Hepatocyte (in vitro differentiated cells): Measurements from ENCODE around the gene TMEM196. TPM values are rescaled to one million over a fixed set of nuclear protein-coding genes. Genes with fewer than 3 reads are reported as not detected.

Experiments used
- DNase-seq: peaks from one replicate; pipeline ENCODE4 v3.0.0-alpha.2; 2016; ENCODE audit warnings: low spot score
- H2AFZ ChIP-seq: fragments of 200-600 bp; sonication (generic); 2 replicates; pipeline ENCODE4 v1.6.0; 2016; ENCODE audit warnings: antibody characterized with exemption, mild to moderate bottlenecking
- H3K27ac ChIP-seq: fragments of 200-600 bp; sonication (generic); 2 replicates; pipeline ENCODE4 v1.5.1; 2016; ENCODE audit warnings: mild to moderate bottlenecking
- H3K27me3 ChIP-seq: fragments of 200-600 bp; sonication (generic); 2 replicates; pipeline ENCODE4 v1.6.1; 2016
- H3K36me3 ChIP-seq: fragments of 200-600 bp; sonication (generic); replicated peaks from 2 replicates; pipeline ENCODE4 v1.5.1; 2016; ENCODE audit warnings: low read depth; ENCODE audit not compliant: insufficient read depth
- H3K4me1 ChIP-seq: fragments of 200-600 bp; sonication (generic); 2 replicates; pipeline ENCODE4 v1.5.1; 2016; ENCODE audit warnings: mild to moderate bottlenecking, moderate library complexity; ENCODE audit not compliant: insufficient read depth
- H3K4me2 ChIP-seq: fragments of 200-600 bp; sonication (generic); 2 replicates; pipeline ENCODE4 v1.6.0; 2016
- H3K4me3 ChIP-seq: fragments of 200-600 bp; sonication (generic); 2 replicates; pipeline ENCODE4 v1.5.1; 2016; ENCODE audit warnings: mild to moderate bottlenecking
- H3K79me2 ChIP-seq: fragments of 200-600 bp; sonication (generic); 2 replicates; pipeline ENCODE4 v1.6.0; 2017; ENCODE audit warnings: mild to moderate bottlenecking
- H3K9me2 ChIP-seq: fragments of 200-600 bp; sonication (generic); replicated peaks from 2 replicates; pipeline ENCODE4 v1.6.0; 2017; ENCODE audit warnings: mild to moderate bottlenecking; ENCODE audit not compliant: insufficient read depth
- H3K9me3 ChIP-seq: fragments of 200-600 bp; sonication (generic); 2 replicates; pipeline ENCODE4 v1.5.1; 2016; ENCODE audit warnings: low read depth, mild to moderate bottlenecking
- H4K20me1 ChIP-seq: fragments of 200-600 bp; sonication (generic); 2 replicates; pipeline ENCODE4 v1.6.0; 2016; ENCODE audit warnings: mild to moderate bottlenecking; ENCODE audit not compliant: insufficient read depth, poor library complexity, severe bottlenecking
- EZH2 ChIP-seq: fragments of 200-600 bp; sonication (generic); IDR thresholded peaks from 2 replicates; pipeline ENCODE4 v1.6.1; 2016; ENCODE audit warnings: antibody characterized with exemption, mild to moderate bottlenecking, borderline replicate concordance
- EZH2phosphoT487 ChIP-seq: fragments of 200-600 bp; sonication (generic); IDR thresholded peaks from one replicate; pipeline ENCODE4 v1.6.1; 2018; ENCODE audit warnings: antibody characterized with exemption, mild to moderate bottlenecking, low read depth, moderate library complexity; ENCODE audit not compliant: unreplicated experiment, severe bottlenecking
- WGBS: methylation state at CpG from one replicate; pipeline ENCODE4 v1.1.6; 2016; ENCODE audit warnings: low lambda C conversion rate; ENCODE audit errors: missing lambda C conversion rate; 5-methylcytosine and 5-hydroxymethylcytosine counted together
- polyA plus RNA-seq: library from polyadenylated mRNA; unstranded; fragments of >200 nt; fragmentation: Nextera tagmentation; extraction: Ambion mirVana; gene quantifications from 2 replicates; pipeline ENCODE4 v1.2.1, GENCODE V29; 2016
- total RNA-seq: library from RNA; depleted of rRNA; stranded (reverse); fragments of >200 nt; gene quantifications from 2 replicates; pipeline ENCODE4 v1.2.3, GENCODE V29; 2014
- TF ChIP-seq, protein P1 (sequence below): fragments of 200-600 bp; sonication (generic); IDR thresholded peaks from 2 replicates; pipeline ENCODE4 v1.5.1; 2016; ENCODE audit warnings: antibody characterized with exemption, mild to moderate bottlenecking; ENCODE audit not compliant: poor library complexity

The TMEM196 gene
- 0.17 and 0.24 TPM in 2 replicates for total RNA-seq
- polyA plus RNA-seq, result not detected in 2 replicates

DNA sequence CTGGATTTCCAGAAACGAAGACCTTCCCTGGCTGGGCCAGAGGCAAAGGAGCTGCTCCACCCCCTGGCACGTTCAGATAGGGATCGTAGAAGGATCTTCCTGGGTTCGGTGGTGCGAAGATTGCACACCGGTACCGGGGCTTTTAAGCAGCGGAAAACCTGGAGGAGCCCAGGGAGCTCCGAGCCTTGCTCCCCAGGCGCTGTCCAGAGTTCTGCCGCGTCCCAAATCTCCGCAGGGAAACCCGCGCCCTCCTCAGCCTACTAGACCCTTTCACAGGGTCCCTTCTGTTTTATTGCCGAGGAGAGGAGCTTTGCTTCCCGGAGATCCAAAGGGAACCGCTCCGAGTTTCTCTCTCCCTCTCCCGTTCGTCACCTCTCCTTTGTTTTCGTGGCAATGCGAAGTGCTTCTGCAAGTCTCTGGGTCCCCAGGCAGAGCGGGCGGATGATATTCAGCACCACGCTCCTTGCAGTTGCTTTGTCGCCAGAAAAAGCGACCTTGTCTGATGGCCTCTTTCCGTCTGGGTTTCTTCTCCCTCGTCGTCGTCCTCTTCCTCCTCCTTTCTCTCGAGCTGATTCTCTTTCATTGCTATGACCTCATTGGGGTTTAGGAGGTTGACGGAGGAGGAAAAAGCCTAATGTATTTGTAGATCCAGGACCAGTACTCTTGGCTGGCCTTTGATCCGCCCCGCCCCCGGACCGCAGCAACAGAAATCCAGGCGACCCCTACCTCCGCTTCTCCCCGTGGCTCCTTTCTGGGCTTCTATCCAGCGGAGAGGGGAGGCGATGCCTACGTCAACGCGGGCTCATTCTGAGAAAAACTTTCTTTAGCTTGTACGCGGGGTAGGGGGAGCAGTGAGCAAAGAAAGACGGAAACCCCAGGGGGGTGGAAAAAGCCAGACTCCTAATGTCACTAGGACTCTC lies at the start of gene TMEM196:
Gene TMEM196 (minus strand): TSS at position 777 of the 920 bp plus-strand sequence. CDS start 921 bp downstream, outside the sequence.
- WGBS, result 2% methylated on average over 48 of the region's 49 CpGs
- H3K4me3 ChIP-seq, result peak within 1 kb of the TSS; percentile 44

DNA sequence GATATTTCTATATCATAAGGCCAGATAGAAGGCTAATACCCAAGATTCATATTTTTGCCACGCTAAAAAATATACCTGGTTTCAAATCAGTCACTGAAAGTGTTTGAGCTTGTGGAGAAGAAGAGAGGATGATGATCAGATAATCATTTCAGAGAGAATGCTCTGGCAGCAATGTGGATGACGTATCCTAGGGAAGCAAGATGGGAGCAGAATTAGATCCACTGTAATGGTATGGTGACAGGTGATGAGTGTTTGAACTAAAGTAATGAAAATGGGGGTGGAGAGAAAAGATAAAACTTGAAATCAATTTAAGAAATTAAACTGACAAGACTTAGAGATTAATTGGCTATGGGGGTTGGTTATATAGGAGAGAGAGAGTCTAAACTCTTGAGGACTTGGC lies 42.7 kb upstream of the TMEM196 start:
- H3K9me2 ChIP-seq, result no peaks in the 10 kb centered on the region
- H4K20me1 ChIP-seq, result no peaks in the 10 kb centered on the region
- TF ChIP-seq EZH2 (no peak), EZH2phosphoT487 (no peak)
- TF ChIP-seq, protein P1, sequence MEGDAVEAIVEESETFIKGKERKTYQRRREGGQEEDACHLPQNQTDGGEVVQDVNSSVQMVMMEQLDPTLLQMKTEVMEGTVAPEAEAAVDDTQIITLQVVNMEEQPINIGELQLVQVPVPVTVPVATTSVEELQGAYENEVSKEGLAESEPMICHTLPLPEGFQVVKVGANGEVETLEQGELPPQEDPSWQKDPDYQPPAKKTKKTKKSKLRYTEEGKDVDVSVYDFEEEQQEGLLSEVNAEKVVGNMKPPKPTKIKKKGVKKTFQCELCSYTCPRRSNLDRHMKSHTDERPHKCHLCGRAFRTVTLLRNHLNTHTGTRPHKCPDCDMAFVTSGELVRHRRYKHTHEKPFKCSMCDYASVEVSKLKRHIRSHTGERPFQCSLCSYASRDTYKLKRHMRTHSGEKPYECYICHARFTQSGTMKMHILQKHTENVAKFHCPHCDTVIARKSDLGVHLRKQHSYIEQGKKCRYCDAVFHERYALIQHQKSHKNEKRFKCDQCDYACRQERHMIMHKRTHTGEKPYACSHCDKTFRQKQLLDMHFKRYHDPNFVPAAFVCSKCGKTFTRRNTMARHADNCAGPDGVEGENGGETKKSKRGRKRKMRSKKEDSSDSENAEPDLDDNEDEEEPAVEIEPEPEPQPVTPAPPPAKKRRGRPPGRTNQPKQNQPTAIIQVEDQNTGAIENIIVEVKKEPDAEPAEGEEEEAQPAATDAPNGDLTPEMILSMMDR, result no peak
- 85% methylated on average over 2 of the region's 2 CpGs for WGBS
- no peak for DNase-seq
- no peak overlapping the region for H3K27ac ChIP-seq
- no peaks in the 10 kb centered on the region for H3K9me3 ChIP-seq
- no peaks in the 10 kb centered on the region for H3K27me3 ChIP-seq
- no peaks in the 10 kb centered on the region for H3K4me1 ChIP-seq
- H2AFZ ChIP-seq, result no peak overlapping the region
- no peak overlapping the region for H3K4me2 ChIP-seq
- H3K4me3 ChIP-seq, result no peak overlapping the region
- no peaks in the 10 kb centered on the region for H3K36me3 ChIP-seq
- H3K79me2 ChIP-seq, result no peaks in the 10 kb centered on the region

More for the DNA sequence above, at the start of gene TMEM196:
- H3K4me2 ChIP-seq, result peak within 1 kb of the TSS; percentile 96
- peak within 1 kb of the TSS; percentile 47 for H2AFZ ChIP-seq
- no peaks in the 10 kb centered on the region for H4K20me1 ChIP-seq
- H3K9me3 ChIP-seq, result no peaks in the 10 kb centered on the region
- no peaks in the 10 kb centered on the region for H3K36me3 ChIP-seq
- no peaks in the 10 kb centered on the region for H3K9me2 ChIP-seq
- no peaks in the 10 kb centered on the region for H3K79me2 ChIP-seq
- TF ChIP-seq EZH2 (no peak), EZH2phosphoT487 (no peak)
- TF ChIP-seq, protein P1, result no peak
- peaks cover 28% of the 10 kb centered on the region for H3K27me3 ChIP-seq
- no peak within 1 kb of the TSS for H3K27ac ChIP-seq
- H3K4me1 ChIP-seq, result peaks cover 3% of the 10 kb centered on the region
- peak; percentile 68 for DNase-seq

DNA sequence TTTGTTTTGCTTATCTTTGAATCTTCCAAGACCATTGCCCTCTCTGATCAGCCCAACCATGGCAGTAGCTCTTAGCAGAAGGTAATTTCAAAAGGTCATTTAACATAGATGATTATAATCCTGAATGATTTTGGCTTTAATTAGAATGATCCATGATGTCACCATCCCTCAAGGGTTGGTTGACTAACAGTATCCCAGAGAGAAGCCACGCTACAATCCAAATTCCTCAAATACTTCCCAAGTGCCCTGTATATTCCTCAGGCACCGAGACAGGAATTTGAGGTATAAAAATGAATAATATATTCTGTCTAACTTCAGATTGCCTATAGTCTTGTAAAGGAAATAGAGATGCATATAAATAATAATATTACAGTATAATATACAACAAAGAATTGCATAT lies 42.1 kb upstream of the TMEM196 start:
- Histone ChIP-seq H3K36me3 (no peaks in the 10 kb centered on the region), H3K27me3 (no peaks in the 10 kb centered on the region), H4K20me1 (no peaks in the 10 kb centered on the region), H2AFZ (no peak overlapping the region), H3K4me3 (no peak overlapping the region), H3K27ac (no peak overlapping the region), H3K4me1 (no peaks in the 10 kb centered on the region), H3K9me2 (no peaks in the 10 kb centered on the region), H3K4me2 (no peak overlapping the region), H3K9me3 (no peaks in the 10 kb centered on the region), H3K79me2 (no peaks in the 10 kb centered on the region)
- WGBS, result 67% methylated on average over 2 of the region's 2 CpGs
- no peak for DNase-seq
- TF ChIP-seq EZH2phosphoT487 (no peak), EZH2 (no peak)
- TF ChIP-seq, protein P1, result no peak
